DMS153 (cell line): ENCODE measurements around the gene ABCA7.

Experiments
- DNase-seq: peaks from one replicate; lab custom pipeline; 2025; lab: John Stamatoyannopoulos, UW

Gene ABCA7

GRCh38 chr19:1072371-1073015, 32.6 kb downstream of the ABCA7 start:
- no peak for DNase-seq

DNA sequence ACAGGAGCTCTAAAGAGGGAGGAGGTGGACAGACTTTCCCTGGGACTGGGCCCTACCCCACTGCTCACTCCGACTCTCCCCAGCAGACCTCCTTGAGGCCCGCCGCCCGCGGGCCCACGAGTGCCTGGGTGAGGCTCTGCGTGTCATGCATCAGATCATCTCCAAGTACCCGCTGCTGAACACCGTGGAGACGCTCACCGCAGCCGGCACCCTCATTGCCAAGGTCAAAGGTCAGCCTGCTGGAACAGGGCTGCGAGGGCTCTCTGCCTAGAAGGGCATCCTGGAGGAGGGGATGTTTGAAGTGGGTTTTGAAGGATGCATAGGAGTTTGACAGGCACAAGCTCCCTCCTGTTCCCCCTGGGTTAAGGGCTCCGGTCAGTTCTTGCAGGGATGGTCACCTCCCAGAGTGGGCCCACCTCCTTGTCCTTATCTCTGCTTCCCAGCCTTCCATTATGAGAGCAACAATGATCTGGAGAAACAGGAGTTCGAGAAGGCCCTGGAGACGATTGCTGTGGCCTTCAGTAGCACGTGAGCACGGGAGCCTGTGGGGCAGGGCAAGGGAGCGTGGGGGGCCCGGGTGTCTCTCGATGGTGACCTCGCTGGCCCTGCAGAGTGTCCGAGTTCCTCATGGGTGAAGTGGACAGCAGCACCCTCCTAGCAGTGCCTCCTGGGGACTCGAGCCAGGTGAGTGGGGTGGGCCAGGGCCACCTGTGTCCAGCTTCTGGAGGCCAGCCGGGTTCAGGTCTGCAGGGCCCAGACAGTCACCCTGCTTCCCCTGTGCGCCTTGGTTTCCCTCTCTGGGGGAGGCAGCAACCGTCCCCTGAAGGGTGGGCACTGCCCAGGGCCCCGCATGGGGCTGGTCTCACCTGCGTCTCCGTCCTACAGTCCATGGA, 33.4 kb downstream of the ABCA7 start:
- no peak for DNase-seq

- no peak for DNase-seq
Observed at GRCh38 chr19:1073956-1074517, 34.1 kb downstream of the ABCA7 start.

- DNase-seq: peak; percentile 51
Observed at GRCh38 chr19:1074544-1075283, 34.8 kb downstream of the ABCA7 start.

DNA sequence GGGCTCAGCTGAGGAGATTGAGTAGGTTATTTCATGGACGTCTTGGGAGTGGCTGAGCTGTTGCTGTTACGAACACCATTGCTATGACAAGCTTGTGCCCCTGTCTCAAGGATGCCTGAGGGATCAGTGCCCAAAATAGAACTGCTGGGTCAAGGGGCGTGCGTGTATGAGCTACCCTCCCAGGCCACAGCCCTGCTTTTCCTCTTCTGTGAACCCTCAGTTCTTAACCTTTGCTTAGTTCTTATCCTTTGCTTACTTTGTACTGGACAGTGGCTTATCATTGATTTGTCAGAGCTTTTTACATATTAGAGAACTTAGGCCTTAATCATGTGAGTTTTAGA, 36.1 kb downstream of the ABCA7 start:
- no peak for DNase-seq

DNA sequence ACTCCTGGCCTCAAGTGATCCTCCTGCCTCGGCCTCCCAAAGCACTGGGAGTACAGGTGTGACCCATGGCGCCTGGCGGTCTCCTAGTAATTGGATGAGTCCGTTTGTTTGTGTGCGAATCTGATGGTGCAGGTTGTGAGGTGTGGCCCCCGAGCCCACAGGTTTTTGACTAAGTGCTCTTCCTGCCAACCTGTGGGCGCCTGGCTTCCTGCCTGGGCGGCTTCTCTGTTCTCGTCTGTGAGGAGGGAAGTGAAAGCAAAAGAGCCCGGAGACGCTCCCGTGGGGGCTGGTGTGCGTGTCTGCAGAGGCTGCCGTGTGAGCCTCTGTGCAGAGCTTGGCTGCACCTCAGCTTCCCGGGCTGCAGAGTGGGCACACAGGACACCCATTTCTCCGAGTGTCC, 37.0 kb downstream of the ABCA7 start:
- no peak for DNase-seq

DNA sequence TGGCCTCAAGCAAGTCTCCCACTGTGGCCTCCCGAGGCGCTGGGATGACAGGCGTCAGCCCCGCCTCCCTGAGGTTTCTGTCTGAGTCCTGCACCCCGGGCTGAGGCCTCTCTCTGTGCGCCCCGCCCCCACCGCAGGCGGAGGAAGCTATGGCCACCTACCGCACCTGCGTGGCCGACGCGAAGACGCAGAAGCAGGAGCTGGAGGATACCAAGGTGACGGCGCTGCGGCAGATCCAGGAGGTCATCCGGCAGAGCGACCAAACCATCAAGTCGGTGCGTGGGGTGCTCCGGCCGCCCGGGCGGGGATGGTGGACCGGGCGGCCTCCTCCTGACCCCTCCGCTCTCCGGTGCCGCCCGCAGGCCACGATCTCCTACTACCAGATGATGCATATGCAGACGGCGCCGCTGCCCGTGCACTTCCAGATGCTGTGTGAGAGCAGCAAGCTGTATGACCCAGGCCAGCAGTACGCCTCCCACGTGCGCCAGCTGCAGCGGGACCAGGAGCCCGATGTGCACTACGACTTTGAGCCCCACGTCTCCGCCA, 39.7 kb downstream of the ABCA7 start:
- DNase-seq: no peak

GRCh38 chr19:1080360-1081161, 40.7 kb downstream of the ABCA7 start:
- no peak for DNase-seq

- DNase-seq: no peak
Observed at GRCh38 chr19:1081301-1082164, 41.6 kb downstream of the ABCA7 start.

- DNase-seq: peak; percentile 81
Observed at GRCh38 chr19:1082165-1082927, 42.4 kb downstream of the ABCA7 start.

DNA sequence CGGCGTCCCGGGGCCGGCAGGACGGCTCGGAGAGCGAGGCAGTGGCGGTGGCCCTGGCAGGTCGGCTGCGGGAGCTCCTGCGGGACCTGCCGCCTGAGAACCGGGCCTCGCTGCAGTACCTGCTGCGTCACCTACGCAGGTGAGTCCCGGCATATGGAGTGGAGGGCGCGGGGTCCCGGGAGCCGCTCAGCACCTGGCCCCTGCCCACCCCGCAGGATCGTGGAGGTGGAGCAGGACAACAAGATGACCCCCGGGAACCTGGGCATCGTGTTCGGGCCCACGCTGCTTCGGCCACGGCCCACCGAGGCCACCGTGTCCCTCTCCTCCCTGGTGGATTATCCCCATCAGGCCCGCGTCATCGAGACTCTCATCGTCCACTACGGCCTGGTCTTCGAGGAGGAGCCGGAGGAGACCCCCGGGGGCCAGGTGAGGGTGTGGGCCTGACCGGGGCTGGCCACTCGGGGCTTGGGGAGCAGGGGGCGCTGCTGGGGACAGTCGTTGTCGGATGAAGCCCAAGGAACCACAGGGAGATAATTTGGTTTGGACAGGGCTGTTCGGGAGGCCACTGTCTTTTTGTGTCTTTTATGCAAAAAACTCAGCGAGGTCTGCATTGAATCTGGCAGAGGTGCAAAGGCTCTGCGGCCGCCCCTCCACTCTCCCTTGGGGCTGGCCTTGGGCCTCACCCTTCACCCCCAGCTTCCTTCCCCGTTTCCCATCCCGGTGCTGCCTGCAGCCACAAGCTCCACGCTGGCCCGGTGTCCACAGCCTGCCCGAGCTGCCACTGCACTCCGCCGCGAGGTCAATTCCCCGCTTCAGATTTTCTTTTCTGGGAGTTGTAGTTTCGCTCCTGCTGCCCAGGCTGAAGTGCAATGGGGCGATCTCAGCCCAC, 43.3 kb downstream of the ABCA7 start:
- no peak for DNase-seq

DNA sequence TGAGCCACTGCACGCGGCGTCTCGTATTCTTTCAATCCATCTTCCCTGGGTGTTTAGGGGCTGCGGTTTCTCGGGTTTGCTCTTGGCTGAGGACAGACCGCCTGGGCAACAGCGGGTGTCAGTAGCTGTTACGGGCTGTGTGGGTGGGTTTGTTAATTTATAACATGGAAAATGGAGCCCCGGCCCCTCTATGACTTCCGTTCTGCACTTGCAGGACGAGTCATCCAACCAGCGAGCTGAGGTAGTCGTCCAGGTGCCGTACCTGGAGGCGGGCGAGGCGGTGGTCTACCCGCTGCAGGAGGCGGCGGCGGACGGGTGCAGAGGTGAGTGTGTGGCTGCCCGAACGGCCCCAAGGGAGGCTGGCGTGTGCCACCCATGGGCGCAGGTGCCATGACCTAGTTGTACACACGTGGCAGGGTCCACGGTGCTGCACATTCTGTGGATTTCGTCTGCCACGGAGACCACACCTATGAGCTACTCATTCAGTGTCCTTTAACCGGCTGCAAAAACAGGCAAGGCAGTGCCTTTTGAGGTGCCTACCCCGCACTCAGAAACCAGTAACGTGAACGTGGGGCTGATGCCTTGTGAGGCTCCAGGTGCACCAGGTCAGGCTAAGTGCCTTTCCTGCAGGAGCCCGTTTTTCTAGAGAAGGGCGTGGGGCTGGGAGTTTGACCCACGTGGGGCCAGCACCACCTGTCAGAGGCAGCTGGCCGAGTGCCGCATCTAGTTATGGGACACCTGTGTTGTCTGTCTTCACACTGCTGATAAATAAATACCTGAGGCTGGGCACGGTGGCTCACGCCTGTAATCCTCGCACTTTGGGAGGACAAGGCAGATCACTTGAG, 44.3 kb downstream of the ABCA7 start:
- no peak for DNase-seq

GRCh38 chr19:1085053-1085658, 45.2 kb downstream of the ABCA7 start:
- DNase-seq: no peak

- no peak for DNase-seq
Observed at GRCh38 chr19:1085676-1086442, 46.0 kb downstream of the ABCA7 start.

DNA sequence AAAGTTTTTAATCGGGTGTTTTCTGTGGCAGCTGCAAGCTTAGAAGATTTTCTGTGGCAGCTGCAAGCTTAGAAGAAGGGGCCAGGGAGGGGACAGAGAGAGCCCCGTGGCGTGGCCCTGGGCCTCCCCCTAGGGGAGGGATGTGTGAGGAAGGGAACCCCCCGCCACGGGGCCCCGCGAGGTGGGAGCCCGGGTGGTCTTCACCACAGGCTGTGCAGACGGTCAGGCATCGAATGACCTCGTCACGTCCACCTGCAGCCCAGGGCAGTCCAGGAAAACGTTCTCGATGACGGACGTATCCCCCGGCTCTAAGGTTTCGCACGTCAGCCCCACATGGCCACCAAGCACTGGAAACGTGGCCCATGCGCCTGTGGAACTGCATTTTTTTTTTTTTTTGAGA, 46.7 kb downstream of the ABCA7 start:
- no peak for DNase-seq

DNA sequence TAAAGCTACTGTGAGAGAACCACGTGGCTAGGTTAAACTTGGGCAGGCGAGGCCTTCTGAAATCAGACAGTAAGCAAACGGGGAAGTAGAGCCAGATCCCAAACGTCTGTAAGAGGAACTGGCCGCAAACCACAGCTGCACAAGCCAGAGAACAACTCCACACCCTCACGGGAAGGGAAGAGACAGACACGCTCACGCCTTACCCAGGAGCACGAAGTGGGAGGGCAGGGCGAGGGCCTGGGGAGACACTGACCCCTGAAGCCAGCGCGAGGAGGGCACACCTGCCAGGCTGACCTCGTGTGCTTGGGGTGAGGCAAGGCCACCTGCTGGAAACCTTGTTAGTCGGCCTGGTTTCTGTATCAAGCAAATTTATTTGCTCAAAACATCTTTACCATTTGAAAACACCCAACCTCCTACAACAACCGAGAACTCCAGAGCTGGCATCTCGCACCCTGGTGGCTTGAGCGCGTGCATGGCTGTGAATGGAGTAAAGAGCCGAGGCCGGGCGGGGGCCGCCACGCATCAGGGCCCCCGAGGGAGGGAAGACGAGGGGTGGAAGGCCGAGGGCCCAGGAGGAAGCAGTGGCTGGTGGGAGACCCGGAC, 48.0 kb downstream of the ABCA7 start:
- DNase-seq: no peak
